Glutamatergic neuron (in vitro differentiated cells): ENCODE data around the gene WDR59. TPM values are rescaled to one million over a fixed set of nuclear protein-coding genes. Genes with fewer than 3 reads are reported as not detected.
A peak's percentile ranks its signal among the peaks of the same experiment; 100 is the strongest.

Experiments used
- DNase-seq: peaks from one replicate; pipeline ENCODE4 v3.0.0; 2022
- H3K27ac Mint-ChIP-seq: one replicate; pipeline ENCODE4 v1.8.0; 2020; ENCODE audit warnings: mild to moderate bottlenecking, mixed read lengths, inconsistent platforms; ENCODE audit not compliant: unreplicated experiment
- H3K27me3 Mint-ChIP-seq: one replicate; pipeline ENCODE4 v1.8.0; 2020; ENCODE audit warnings: mild to moderate bottlenecking, moderate library complexity, mixed read lengths, inconsistent platforms; ENCODE audit not compliant: unreplicated experiment
- H3K36me3 Mint-ChIP-seq: one replicate; pipeline ENCODE4 v1.8.0; 2020; ENCODE audit warnings: mild to moderate bottlenecking, mixed read lengths, inconsistent platforms; ENCODE audit not compliant: unreplicated experiment
- H3K4me1 Mint-ChIP-seq: one replicate; pipeline ENCODE4 v1.8.0; 2020; ENCODE audit warnings: mild to moderate bottlenecking, low read depth, mixed read lengths, inconsistent platforms; ENCODE audit not compliant: unreplicated experiment
- H3K4me3 Mint-ChIP-seq: one replicate; pipeline ENCODE4 v1.8.0; 2020; ENCODE audit warnings: mild to moderate bottlenecking, mixed read lengths, inconsistent platforms; ENCODE audit not compliant: unreplicated experiment
- H3K9me3 Mint-ChIP-seq: one replicate; pipeline ENCODE4 v1.8.0; 2020; ENCODE audit warnings: mild to moderate bottlenecking, moderate library complexity, mixed read lengths, inconsistent platforms; ENCODE audit not compliant: unreplicated experiment
- total RNA-seq: library from RNA; stranded (reverse); fragmentation: NEBNext Ultra II Directional; extraction: Animal tissue kit (Norgen Biotek cat#: 25700); gene quantifications from one replicate; pipeline ENCODE4 v1.2.1, GENCODE V29; 2021; ENCODE audit not compliant: unreplicated experiment
- TF ChIP-seq, protein P1 (sequence below): fragments of 200-600 bp; sonication (generic); IDR thresholded peaks from one replicate; pipeline ENCODE4 v1.5.0; 2021; ENCODE audit not compliant: partially characterized antibody, unreplicated experiment

WDR59 gene
- total RNA-seq, 1 donor from 2014 or later: 65.9 TPM

GRCh38 chr16:74951681-74952080, 33.2 kb downstream of the WDR59 start:
- H3K36me3 Mint-ChIP-seq: peaks cover 9% of the 10 kb centered on the region
- no peaks in the 10 kb centered on the region for H3K4me1 Mint-ChIP-seq

DNA sequence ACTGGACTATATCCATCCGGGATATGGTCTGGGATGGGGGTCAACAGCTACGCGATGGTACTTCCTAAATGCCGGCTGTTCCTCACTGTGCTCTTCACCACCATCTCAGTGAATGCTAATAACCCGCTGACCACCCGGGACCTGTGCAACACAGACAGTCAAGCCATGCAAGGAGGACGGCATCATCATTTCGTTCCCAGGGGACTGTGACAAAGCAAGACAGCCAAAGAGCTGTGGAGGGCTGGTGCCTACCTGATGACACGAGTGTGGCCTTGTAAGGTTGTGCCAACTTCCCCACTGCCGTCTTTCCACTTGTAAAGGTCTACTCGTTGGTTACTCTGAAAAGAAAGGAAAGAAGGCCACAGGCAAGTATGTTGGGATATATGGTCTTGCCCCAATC, 33.7 kb downstream of the WDR59 start:
- H3K27ac Mint-ChIP-seq: no peak overlapping the region
- H3K27me3 Mint-ChIP-seq: no peaks in the 10 kb centered on the region
- peak; percentile 19 for DNase-seq
- peaks cover 2% of the 10 kb centered on the region for H3K9me3 Mint-ChIP-seq
- TF ChIP-seq, protein P1, sequence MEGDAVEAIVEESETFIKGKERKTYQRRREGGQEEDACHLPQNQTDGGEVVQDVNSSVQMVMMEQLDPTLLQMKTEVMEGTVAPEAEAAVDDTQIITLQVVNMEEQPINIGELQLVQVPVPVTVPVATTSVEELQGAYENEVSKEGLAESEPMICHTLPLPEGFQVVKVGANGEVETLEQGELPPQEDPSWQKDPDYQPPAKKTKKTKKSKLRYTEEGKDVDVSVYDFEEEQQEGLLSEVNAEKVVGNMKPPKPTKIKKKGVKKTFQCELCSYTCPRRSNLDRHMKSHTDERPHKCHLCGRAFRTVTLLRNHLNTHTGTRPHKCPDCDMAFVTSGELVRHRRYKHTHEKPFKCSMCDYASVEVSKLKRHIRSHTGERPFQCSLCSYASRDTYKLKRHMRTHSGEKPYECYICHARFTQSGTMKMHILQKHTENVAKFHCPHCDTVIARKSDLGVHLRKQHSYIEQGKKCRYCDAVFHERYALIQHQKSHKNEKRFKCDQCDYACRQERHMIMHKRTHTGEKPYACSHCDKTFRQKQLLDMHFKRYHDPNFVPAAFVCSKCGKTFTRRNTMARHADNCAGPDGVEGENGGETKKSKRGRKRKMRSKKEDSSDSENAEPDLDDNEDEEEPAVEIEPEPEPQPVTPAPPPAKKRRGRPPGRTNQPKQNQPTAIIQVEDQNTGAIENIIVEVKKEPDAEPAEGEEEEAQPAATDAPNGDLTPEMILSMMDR: no peak
- H3K36me3 Mint-ChIP-seq: peaks cover 11% of the 10 kb centered on the region
- H3K4me1 Mint-ChIP-seq: no peaks in the 10 kb centered on the region
- no peak overlapping the region for H3K4me3 Mint-ChIP-seq

More at GRCh38 chr16:74951681-74952080, 33.2 kb downstream of the WDR59 start:
- H3K4me3 Mint-ChIP-seq: no peak overlapping the region
- H3K27me3 Mint-ChIP-seq: no peaks in the 10 kb centered on the region
- no peak for DNase-seq
- TF ChIP-seq, protein P1: no peak
- H3K9me3 Mint-ChIP-seq: peaks cover 2% of the 10 kb centered on the region
- H3K27ac Mint-ChIP-seq: no peak overlapping the region

DNA sequence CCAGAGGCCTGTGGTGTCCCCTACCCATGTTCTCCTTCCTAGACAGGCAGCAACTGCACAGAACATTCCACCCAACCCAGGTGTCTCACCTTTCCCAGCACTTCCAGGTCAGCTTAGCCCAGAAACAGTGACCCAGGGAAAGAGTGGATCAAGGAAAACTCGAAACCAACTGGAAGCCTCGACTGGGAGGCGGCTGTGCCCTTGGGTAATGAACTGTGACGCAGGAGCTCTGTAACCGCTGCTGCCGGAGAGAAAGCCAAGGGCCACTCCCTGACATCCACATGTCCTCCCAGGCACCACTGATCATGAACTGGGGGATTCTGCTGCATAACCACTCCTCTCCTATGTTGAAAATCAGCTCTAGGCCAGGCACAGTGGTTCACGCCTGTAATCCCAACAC, 34.4 kb downstream of the WDR59 start:
- Mint-ChIP-seq H3K27ac (no peak overlapping the region), H3K4me3 (no peak overlapping the region), H3K27me3 (no peaks in the 10 kb centered on the region), H3K9me3 (peaks cover 2% of the 10 kb centered on the region), H3K4me1 (no peaks in the 10 kb centered on the region), H3K36me3 (peaks cover 11% of the 10 kb centered on the region)
- TF ChIP-seq, protein P1: no peak
- DNase-seq: no peak

DNA sequence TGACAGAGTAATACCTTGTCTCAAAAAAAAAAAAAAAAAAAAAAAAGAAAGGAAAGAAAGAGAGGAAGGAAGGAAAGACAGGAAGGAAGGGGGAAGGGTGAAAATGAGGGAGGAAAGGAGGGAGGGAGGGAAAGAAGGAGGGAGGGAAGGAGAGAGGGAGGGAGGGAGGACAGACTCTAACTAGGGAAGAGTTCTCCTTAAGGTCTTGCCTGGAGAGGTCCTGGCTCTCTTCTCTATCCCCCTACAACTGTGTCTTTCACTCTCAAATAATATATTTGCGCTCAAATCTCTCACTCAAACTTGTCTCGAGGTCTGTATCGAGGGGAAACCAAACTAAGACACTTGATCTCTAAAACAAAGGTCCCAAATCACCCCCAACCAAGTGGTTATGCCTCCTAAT, 35.6 kb downstream of the WDR59 start:
- DNase-seq: no peak
- H3K4me3 Mint-ChIP-seq: no peak overlapping the region
- H3K4me1 Mint-ChIP-seq: no peaks in the 10 kb centered on the region
- H3K27ac Mint-ChIP-seq: no peak overlapping the region
- peaks cover 5% of the 10 kb centered on the region for H3K36me3 Mint-ChIP-seq
- no peaks in the 10 kb centered on the region for H3K27me3 Mint-ChIP-seq
- peaks cover 2% of the 10 kb centered on the region for H3K9me3 Mint-ChIP-seq
- TF ChIP-seq, protein P1: no peak

DNA sequence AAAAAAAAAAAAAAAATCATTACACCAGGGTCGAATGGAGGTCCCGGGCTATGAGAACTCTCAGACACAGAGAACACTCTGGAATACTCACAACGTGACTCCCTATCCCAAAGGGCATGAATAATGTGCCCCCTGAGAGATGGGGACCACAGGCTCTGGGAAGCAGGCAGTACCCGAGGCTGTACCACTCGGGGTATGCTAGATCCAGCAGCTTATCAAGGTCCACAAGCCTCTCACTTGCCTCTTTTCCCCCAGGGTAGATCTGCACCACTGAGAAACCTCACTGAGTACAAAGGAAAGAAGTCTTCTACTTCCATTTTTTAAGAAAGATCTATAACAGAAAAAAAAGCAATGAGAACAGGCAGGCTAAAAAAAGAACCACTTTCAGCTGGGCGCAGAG, 40.5 kb downstream of the WDR59 start:
- no peak for DNase-seq
- no peaks in the 10 kb centered on the region for H3K9me3 Mint-ChIP-seq
- peaks cover 12% of the 10 kb centered on the region for H3K36me3 Mint-ChIP-seq
- no peaks in the 10 kb centered on the region for H3K4me1 Mint-ChIP-seq
- no peak overlapping the region for H3K27ac Mint-ChIP-seq
- H3K27me3 Mint-ChIP-seq: no peaks in the 10 kb centered on the region
- H3K4me3 Mint-ChIP-seq: no peak overlapping the region
- TF ChIP-seq, protein P1: no peak
